Fibroblast of lung (primary cell): Measurements from ENCODE around the gene OR1S2.

Source experiments
- EZH2 ChIP-seq: IDR thresholded peaks from 2 replicates; pipeline ENCODE4 v1.5.1; 2012; ENCODE audit warnings: low read length, control low read depth, mild to moderate bottlenecking; ENCODE audit errors: missing control alignments
- TF ChIP-seq, protein P1 (sequence below), 2 donors: IDR thresholded peaks in 1 of 2; conservative IDR thresholded peaks in 1 of 2; 1 replicate in 1 of 2; 2 replicates in 1 of 2; pipeline ENCODE4 v1.5.1; 2011 to 2012; ENCODE audit warnings: low read length in 2 of 2, control low read depth in 1 of 2, inconsistent platforms in 1 of 2, low read depth in 1 of 2, mild to moderate bottlenecking in 1 of 2

DNA sequence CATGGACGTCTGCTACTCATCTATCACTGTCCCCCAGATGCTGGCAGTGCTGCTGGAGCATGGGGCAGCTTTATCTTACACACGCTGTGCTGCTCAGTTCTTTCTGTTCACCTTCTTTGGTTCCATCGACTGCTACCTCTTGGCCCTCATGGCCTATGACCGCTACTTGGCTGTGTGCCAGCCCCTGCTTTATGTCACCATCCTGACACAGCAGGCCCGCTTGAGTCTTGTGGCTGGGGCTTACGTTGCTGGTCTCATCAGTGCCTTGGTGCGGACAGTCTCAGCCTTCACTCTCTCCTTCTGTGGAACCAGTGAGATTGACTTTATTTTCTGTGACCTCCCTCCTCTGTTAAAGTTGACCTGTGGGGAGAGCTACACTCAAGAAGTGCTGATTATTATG, 24.3 kb downstream of the OR1S2 start:
- TF ChIP-seq, protein P1, sequence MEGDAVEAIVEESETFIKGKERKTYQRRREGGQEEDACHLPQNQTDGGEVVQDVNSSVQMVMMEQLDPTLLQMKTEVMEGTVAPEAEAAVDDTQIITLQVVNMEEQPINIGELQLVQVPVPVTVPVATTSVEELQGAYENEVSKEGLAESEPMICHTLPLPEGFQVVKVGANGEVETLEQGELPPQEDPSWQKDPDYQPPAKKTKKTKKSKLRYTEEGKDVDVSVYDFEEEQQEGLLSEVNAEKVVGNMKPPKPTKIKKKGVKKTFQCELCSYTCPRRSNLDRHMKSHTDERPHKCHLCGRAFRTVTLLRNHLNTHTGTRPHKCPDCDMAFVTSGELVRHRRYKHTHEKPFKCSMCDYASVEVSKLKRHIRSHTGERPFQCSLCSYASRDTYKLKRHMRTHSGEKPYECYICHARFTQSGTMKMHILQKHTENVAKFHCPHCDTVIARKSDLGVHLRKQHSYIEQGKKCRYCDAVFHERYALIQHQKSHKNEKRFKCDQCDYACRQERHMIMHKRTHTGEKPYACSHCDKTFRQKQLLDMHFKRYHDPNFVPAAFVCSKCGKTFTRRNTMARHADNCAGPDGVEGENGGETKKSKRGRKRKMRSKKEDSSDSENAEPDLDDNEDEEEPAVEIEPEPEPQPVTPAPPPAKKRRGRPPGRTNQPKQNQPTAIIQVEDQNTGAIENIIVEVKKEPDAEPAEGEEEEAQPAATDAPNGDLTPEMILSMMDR (conservative IDR thresholded peaks at IDR 0.05 in 1 of 2, IDR thresholded peaks at IDR 0.05 in 1 of 2; ENCODE audit: low read depth in 1 of 2, low read length in 2 of 2): no peak
- no peak for TF ChIP-seq EZH2
